SW480 (cell line): Measurements from ENCODE around the gene RNF150.
"Not testable (repeated sequence)": the region's sequence is repeated elsewhere in the genome, so short reads cannot be mapped to it uniquely, and the experiment has no call there.

Source experiments
- DNase-seq: peaks from one replicate; pipeline ENCODE4 v3.0.0-alpha.2; 2016; ENCODE audit warnings: low spot score

The RNF150 gene

GRCh38 chr4:141075553-141075952 is 57.7 kb downstream of the RNF150 start:
- no peak for DNase-seq

GRCh38 chr4:141074098-141074878 is 59.0 kb downstream of the RNF150 start:
- DNase-seq: no peak

- DNase-seq: no peak
Observed at GRCh38 chr4:141066690-141067089, 66.6 kb downstream of the RNF150 start.

- DNase-seq: no peak
Observed at GRCh38 chr4:141065872-141066271, 67.4 kb downstream of the RNF150 start.

GRCh38 chr4:141062651-141063050 is 70.6 kb downstream of the RNF150 start:
- DNase-seq: no peak

GRCh38 chr4:141058591-141059512 is 74.4 kb downstream of the RNF150 start:
- DNase-seq: no peak

- no peak for DNase-seq
Observed at GRCh38 chr4:141057582-141057981, 75.7 kb downstream of the RNF150 start.

- DNase-seq: no peak
Observed at GRCh38 chr4:141056473-141056872, 76.8 kb downstream of the RNF150 start.

GRCh38 chr4:141054446-141054845 is 78.8 kb downstream of the RNF150 start:
- DNase-seq: no peak

- DNase-seq: not testable (repeated sequence)
Observed at GRCh38 chr4:141050999-141051398, 82.3 kb downstream of the RNF150 start.

GRCh38 chr4:141047228-141047884 is 85.9 kb downstream of the RNF150 start:
- DNase-seq: no peak

GRCh38 chr4:141046255-141046654 is 87.0 kb downstream of the RNF150 start:
- DNase-seq: no peak

GRCh38 chr4:141045848-141046247 is 87.4 kb downstream of the RNF150 start:
- DNase-seq: no peak

- DNase-seq: no peak
Observed at GRCh38 chr4:141041021-141041476, 92.2 kb downstream of the RNF150 start.

- DNase-seq: no peak
Observed at GRCh38 chr4:141039156-141039555, 94.1 kb downstream of the RNF150 start.

- DNase-seq: no peak
Observed at GRCh38 chr4:141038428-141038827, 94.8 kb downstream of the RNF150 start.

GRCh38 chr4:141037446-141037845 is 95.8 kb downstream of the RNF150 start:
- no peak for DNase-seq

- DNase-seq: no peak
Observed at GRCh38 chr4:141036786-141037185, 96.5 kb downstream of the RNF150 start.

- no peak for DNase-seq
Observed at GRCh38 chr4:141035920-141036319, 97.3 kb downstream of the RNF150 start.

GRCh38 chr4:141028024-141028529 is 105.2 kb downstream of the RNF150 start:
- no peak for DNase-seq

GRCh38 chr4:141027421-141027820 is 105.8 kb downstream of the RNF150 start:
- DNase-seq: no peak

- no peak for DNase-seq
Observed at GRCh38 chr4:141026900-141027299, 106.4 kb downstream of the RNF150 start.
